Stimulated activated CD8-positive, alpha-beta memory T cell treated with anti-CD3 and anti-CD28 coated beads, Interleukin-4, amount 100 ng/mL, for 4 hours (primary cell): ENCODE measurements around the gene CIAO3.
"Not testable (repeated sequence)": the region's sequence is repeated elsewhere in the genome, so short reads cannot be mapped to it uniquely, and the experiment has no call there.

Experiments
- DNase-seq, 2 donors: peaks; one replicate each; pipeline ENCODE4 v3.0.0-alpha.2; 2020; ENCODE audit warnings: low read depth in 2 of 2, low spot score in 1 of 2

The CIAO3 gene

DNA sequence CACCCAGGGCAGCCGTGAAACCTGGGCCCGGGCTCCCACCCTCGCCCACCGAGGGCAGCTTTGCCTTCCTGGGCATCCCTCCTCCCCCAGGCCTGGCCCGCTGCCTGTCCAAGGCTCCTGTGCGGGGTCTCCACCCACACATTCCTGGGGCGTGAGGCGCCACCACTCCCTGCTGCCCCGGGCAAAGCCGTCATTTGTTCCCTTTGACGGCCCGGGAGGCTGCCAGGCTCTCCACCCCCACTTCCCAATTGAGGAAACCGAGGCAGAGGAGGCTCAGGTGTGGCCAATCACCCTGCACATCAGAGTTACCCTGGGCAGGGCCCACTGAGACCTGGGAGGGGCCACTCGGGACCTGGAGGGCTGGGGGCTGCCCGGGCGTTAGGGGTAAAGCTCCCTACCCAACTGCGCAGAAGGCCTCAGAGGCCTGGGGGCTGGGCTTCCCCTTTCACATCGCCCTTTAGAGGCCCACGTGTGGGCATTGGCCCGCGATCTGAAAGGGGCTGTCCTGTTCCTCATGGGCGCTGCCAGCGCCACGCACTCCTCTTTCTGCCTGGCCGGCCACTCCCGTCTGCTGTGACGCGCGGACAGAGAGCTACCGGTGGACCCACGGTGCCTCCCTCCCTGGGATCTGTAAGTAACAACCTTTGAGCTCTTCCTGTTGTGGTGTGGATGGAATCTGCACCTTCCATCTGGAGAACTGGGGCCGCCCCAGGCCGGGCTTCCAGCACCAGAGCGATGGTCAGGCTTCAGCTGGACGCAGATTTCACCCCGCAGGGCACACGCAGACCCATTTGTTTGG lies 19.9 kb upstream of the CIAO3 start, which contains the start of gene MSLN:
Gene MSLN (plus strand): TSS at position 190 of the 799 bp plus-strand sequence. CDS start 1,947 bp downstream, outside the sequence.
- no peak for DNase-seq

DNA sequence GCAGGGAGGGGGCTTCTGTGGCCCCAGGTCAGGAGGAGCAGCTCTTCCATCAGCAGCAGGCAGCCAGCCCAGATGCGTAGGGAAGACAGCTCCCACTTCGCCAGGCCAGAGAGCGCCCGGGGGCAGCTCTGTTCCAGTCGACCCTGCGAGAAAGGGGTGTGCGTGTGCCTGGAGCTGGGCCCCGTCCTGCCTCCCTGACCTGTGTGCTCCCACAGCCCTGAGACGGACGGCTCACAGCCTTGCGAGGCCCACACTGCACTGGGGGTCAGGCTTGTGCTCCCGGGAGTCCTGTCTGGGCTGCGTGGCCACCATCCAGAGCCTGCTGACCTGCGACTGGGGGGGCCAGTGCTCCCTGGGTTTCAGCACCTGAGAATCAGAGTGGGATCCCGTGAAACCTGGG lies 19.3 kb upstream of the CIAO3 start:
- DNase-seq: no peak

DNA sequence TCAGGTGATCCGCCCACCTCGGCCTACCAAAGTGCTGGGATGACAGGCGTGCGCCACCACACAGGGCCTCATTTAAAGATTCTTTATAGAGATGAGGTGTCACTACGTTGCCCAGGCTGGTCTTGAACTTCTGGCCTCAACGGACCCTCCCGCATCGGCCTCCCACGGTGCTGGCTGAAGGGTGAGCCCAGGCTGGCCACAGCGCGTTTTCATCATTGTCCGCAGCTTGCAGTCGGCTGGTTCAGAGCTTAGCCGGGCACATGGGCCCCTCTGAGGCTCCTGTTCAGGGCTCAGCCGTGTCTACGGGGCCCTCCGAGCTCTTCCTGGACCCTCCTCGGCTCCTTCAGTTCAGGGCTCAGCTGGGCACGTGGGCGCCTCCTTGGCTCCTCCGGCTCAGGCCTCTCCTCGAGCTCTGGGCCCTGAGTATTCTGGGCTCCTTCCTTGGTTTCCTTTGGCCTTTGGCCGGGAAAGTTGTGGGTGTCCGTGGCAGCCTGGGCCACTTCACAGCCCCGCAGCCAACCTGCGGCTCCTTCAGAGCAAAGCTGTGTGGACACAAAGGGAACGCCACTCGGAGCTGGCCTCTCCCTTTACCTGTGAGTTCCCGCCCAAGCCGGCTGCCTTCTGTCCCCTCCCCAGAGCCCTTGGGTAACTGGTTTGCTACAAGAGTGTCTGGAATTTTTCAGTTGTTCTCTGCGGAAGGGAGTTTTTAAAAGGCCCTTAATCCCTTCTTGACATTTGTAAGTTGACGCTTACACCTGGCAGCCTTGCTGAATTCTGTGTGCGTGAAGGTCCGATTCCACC lies 18.5 kb upstream of the CIAO3 start:
- DNase-seq: no peak

GRCh38 chr16:756428-756827 lies 15.6 kb upstream of the CIAO3 start:
- no peak for DNase-seq

GRCh38 chr16:754656-755055 lies 13.9 kb upstream of the CIAO3 start:
- DNase-seq: no peak

DNA sequence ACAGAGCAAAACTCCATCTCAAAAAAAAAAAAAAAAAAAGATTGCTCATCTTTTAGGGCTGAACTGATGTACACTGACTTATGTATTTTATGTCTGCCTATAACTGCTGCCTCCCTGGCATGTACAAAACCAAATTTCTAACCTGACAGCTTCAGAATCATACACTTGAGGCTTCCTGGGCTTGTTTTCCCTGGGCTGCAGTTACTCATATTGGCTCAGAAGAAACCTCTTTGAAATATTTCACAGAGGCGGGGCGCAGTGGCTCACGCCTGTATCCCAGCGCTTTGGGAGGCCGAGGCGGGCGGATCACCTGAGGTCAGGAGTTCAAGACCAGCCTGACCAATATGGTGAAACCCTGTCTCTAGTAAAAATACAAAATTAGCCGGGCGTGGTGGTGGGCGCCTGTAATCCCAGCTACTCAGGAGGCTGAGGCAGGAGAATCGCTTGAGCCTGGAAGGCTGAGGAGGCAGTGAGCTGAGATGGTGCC lies 13.4 kb upstream of the CIAO3 start:
- DNase-seq: not testable (repeated sequence)

DNA sequence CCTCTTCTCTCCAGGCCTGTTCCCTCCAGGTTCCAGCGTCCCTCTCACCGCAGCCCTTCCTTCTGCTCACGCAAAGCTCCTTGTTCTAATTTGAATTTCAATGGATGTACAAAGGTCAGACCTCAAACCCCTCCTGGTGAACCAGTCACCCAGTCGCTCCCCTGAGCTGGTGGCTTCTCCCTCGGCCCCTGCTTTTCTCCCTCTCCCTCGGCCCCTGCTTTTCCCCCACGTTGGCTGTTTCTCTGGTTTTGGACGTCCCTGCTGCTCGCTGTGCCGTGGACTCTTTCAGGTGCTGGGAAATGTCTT lies 11.2 kb upstream of the CIAO3 start:
- no peak for DNase-seq

DNA sequence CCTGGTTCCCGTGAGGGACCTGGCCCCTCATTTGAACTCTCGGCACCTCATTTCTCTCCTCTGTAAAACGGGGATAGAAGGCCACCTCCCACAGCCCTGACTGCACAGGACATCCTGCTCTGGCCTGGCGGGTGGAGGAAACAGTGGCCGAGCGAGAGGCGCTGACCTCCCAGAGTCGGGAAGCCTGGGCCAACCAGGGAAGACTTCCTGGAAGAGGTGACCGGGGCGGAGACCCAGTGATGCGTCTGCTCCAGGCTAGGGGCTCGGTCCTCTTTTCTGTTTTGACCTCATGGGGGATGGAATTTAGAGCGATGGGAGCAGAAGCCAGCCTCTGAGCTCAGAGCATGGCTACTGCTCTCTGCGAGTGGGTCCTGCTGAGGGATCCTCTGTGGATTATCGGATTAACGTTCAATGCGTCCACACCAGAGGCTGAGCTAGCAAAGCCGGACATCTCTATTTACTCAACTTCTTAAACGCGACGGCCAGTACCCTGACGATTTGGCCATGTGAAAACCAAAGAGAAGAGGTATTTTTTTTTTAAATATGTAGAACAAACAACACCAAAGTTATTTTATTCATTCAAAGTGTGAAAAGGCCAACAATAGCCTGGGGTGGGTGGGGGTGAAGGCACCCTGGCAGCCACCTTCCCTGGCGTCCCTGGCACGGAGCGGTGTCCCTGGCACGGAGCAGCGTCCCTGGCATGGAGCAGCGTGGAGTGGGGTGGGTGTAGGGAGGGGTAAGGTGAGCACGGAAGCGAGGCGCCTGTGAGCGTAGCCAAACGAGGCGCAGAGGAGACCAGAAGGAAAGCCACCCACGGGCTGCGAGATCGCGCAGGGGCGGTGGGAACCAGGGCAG lies 10.6 kb upstream of the CIAO3 start:
- DNase-seq: no peak

GRCh38 chr16:750485-750884 lies 9.7 kb upstream of the CIAO3 start:
- no peak for DNase-seq

- DNase-seq: no peak
Observed at GRCh38 chr16:749010-749409, 8.2 kb upstream of the CIAO3 start.

DNA sequence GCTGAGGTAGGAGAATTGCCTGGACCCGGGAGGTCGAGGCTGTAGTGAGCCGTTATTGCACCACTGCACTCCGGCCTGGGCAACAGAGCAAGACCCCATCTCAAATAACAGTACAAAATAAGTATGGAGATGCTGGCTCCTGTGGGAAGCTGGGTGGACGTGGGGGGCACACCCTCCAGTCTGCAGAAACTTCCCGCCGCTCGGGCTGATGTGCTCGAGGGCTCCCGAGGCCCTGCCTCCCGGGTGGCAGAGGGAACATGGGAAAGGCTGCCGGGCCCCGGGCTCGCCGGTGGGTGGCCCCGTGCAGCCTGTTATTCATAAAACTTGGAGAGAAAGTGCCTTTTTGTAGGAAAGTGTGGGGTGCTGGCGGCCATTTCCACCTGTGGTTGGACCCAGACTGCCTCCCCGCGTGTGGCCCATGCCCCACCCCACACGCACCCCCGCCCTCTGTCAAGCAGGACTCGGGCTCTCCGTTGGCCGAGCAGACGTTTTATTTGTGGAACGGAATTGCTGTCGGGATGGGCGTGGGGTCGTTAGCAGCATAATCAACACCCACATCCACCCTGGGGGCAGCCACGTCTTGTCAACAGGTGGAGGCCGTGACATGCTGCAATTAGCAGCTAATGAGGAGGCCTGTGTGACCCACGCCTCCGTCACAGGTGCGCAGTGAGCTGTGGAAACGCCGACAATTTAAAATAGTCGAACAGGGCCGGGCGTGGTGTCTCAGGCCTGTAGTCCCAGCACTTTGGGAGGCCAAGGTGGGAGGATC lies 7.4 kb upstream of the CIAO3 start:
- DNase-seq: no peak

- DNase-seq: no peak
Observed at GRCh38 chr16:746637-747036, 5.8 kb upstream of the CIAO3 start.

DNA sequence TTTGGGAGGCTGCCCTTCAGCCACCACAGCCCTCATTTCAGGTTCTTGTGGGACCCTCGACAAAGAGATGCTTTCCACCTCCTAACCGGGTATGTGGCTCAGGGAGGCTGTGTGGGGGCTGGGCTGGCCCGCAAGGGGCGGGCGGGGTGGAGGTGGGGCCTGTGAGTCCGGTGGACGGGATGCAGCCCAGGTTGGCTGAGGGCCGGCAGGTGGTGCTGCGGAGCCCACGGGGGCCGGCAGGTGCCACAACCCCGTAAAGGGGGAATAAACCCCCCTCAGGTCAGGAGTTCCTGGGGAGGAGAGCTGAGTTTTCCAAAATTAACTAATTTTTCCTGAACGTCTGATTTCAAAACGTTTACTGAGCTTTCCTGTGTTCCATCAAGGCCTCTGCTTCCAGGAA lies 4.9 kb upstream of the CIAO3 start:
- DNase-seq: no peak

DNA sequence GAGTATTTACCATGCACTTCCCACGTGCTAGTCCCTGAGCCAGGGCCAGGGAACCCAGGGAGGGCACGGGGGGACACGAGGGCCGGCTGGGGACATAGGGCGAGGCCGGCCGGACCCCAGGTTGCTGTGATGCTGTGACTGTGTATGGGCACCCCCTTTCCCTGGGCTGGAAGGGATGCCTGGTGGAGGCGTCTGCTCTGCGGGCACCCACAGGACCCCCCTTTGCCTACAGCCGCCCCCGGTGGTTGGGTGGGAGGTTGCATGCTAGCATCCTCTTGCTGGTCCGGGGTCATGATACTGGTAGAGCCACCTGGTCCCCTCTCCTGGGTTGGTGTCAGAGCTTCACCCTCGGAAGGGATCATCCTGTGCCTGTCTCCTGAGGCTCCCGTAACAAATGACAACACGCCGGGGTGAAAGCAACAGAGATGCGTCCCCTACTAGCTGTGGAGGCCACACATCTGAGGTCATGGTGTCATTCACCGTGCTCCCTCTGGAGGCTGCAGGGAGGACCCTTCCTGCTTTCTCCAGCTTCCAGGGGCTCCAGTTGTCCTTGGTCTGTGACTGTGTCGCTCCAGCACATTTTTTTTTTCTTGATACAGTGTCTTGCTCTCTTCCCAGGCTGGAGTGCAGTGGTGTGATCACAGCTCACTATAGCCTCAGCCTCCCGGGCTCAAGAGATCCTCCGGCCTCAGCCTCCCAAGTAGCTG lies 3.1 kb upstream of the CIAO3 start:
- DNase-seq: no peak

- DNase-seq: not testable (repeated sequence)
Observed at GRCh38 chr16:742894-743293, 2.1 kb upstream of the CIAO3 start.

DNA sequence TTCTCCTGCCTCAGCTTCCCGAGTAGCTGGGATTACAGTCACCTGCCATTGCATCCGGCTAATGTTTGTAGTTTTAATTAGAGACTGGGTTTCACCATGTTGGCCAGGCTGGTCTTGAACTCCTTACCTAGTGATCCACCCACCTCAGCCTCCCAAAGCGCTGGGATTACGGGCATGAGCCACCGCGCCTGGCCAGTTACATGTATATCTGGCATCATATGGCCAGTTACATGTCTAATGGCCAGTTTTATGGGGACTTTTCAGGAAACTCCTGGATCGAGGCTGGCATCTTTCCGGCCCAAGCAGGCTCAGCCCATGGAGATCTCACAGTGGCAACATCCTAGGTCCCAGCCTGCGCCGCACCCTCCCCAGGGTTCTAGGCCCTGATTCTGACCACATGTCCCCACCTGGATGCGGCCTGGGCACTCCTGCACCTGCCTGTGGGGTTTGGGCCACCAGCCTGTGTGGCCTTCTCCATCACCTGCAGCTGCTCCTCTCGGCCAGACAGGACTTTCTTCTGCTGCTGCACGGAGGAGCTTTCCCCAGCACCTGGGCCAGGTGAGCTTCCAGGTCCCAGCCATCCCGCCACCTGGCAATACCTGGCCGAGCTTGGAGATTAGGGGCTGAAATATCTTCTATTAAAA lies 1.3 kb upstream of the CIAO3 start:
- DNase-seq: no peak

GRCh38 chr16:740459-740763 lies 386 bp downstream of the CIAO3 start:
- DNase-seq: no peak

DNA sequence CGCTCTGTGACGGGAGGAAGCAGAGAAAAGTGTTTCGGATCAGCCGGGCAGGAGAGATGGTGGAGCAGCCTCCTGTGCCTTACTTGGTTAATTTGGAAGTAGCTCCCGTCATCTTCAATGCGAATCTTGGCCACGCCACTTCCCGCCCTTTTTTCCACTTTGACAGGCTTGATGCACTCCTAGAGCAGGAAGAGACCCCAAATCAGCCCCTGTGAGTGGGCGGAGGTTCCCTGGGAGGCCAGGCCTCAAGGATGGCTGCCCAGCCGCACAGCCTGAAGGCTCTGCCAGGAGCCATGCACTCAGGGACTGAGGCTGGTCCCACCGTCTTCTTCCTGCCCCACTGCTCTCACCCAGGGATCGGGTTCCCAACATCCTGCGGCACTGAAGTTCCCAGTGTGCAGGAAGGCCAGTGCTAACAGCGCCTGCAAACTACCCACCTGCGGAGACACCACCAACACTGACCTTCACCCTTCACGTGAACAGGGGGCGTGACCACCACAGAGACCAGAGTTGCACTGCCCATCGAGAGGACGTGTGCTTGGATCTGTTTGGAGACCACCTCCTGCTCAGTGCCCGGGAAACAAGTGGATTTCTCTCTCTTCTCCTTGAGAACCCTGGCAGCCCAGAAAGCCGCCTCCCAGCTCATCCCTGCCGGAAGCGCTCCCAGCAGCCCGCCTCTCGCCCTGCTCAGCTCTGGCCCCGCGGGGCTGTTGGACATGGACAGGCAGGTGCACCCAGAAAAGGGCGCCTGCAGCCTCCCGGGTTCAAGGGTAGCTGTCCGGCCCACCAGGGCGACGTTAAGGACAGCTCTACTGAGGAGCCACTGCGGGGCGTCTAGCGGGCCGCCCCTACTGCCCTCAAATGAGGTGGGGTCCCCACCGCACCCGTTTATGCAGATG lies 988 bp downstream of the CIAO3 start:
- DNase-seq: no peak
